Fibroblast of skin of abdomen (primary cell): ENCODE data around the gene CBLN3.

Experiments
- DNase-seq: peaks from one replicate; pipeline ENCODE4 v3.0.0-alpha.2; 2013

CBLN3 gene

DNA sequence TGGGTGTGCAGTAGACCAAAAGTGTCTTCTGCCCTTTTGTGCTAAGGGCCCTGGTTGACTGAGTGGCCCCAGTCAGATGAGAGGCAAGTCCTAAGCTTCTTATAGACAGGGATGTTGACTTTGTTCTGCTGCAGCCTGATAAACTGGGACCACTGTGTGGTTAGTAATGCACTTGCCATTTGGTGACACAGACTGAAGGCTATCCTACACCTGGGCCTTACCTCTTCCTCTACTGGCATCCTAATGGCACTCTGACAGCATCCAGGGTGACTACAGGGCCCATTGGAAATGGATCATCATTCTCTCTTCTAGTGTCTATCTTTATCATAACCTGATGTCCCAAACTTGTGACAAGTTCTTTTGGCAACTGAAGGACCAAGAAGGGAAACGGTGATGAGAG lies 9.8 kb upstream of the CBLN3 start:
- DNase-seq = no peak

DNA sequence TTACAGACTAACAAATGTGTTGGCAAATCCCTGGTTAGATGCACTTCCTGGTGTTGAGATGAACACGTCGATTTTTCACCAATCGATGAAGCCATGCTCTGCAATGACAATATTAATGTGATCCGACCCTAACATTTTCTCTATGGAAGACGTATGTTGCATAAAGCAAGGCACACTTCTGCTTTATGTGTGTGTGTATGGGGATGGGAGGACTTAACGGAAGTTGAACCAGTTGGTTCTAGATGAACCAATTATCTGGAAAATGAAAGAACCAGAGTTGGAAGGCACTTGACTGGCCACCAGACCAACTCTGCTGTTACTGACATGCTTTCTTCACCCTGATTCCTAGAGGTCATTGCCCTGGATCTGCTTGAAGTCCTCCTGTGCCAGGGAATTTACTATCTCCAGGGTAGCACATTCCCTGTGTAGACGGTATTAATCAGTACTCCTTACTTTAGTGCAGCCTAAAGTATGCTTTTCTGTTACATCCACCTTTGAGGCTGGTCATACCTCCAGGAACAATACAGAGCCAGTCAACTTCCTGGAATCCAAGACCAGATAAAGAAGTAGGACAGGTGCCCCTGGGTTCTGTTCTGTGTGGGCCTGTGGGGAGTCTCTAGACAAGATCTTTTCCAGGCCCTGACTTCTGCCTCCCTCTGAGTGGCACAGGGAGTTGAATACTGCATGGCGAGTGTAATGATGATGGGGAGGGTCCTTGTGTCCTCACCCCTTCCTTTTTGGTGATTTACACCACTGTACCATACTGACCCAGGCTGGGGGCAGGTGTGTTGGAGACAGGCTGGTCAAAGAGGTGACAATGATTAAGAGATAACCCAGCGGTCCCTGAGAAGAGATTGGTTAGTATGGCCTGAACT lies 9.0 kb upstream of the CBLN3 start:
- DNase-seq = no peak

DNA sequence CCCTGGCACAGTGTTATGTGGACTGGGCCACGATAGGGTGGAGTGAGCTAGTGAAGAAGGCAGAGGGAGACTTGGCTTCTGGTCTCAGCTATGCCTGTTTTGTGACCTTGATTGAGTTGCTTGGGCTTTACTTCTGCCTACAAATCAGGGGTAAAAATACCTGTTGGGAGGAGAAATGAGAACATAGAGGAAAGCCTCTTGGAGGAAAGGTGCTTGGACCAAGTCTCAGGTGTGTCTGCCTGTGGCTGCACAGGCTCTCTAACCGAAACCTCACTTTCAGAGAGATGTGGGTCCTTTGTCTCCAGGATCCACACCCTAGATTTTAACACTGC lies 8.2 kb upstream of the CBLN3 start:
- no peak for DNase-seq

DNA sequence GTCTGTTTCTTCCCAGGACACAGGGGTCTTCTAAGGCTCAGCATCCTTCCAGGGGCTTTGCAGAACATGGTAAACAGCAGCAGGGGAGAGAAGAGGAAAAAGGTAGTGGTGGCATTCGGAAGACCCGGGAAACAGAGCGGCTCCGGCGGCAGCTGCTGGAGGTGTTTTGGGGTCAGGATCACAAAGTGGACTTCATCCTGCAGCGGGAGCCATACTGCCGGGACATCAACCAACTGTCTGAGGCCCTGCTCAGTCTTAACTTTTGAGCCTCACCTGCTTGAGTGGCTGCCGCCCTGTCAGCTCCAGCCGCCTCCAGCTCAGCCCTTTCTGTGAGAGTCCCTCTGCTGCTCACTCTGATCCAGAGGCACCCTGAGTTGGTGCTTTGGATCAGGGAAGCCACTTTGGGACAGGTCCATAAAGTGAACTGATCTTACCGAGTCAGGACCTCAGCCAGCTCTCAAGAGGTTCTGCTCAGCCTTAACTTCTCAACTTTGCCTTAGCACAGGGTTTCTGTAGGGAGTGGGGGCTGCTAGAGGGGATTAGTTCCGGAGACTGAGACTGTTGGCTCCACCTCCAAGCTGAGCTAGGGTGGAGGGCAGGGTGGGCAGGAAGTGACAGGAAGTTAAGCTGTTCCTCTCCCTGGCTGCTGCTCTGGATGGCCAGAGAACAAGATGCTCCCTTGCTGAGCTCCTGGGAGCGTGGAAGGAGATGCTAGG lies 7.7 kb upstream of the CBLN3 start:
- no peak for DNase-seq

DNA sequence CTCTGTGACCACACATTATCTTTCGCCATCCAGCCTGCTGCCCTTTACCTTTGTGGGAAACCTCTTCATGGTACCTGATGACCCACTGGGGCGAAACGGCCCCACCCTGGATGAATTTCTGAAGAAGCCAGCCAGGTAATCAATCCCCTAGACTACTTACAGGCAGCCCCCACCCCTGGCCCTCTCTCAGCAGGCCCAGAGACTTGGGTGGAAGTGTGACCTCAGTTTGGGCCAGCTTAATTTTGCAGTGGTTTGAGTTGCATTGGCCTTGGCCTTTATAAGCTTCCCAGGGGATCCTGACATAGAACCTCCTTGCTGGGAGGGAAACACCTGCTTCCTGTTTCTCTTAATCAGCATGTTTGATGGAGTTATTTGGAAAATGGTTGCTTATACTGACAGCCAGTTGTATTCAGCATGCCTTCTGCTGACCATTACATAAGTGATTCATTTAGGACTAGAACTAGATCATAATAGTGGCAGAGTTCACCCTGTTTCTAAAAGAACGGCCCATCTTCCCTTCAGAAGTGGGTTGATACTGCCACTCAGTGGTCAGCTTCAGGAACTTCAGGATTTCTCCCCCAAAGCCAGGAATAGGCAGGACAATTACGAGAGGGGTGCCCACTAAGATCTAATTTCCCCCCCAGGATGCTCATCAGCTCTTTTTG lies 7.0 kb upstream of the CBLN3 start:
- peak; percentile 68 for DNase-seq

DNA sequence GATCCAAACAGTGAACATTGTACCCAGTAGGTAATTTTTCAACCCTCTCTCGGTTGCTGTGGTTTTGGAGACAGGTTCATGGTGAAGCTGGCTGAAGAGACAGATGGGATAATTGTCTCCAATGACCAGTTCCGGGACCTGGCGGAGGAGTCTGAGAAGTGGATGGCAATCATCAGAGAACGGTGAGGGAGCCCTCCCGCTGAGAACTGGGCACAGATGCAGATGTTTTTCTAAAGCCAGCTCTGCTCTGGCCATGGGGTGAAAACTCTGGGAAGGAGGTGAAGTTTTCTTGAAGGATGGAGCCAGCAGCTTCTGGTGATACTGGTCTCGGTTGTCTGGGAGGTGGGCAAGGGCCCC lies 6.5 kb upstream of the CBLN3 start:
- DNase-seq = no peak

DNA sequence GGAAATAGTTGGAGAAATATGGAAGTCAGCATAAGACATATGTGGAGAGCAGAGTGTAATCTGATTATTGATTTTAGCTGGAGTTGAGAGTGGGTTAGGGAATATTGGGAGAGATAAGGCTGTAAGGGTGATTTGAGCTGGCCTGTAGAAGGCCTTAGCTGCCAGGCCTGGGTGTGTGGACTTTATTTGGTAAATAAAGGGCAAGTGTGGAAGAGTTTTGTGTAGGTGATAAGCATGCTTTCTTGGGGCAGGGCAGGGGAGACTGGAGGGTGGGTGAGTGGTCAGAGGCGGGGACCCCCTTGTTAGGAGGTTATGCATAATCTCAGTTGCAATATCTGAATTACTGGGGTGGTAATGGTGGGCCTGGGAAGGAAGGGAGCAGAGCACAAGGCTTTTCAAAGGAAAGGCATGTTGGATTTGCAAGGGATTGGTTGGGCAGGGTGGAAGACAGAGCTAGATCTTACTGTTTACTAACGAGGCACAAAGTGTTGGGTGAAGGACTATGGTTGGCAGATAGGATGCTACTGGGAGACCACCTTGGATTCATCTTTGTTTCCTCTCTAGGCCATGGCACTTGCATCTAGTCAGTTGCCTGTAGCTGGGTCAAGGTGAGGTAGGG lies 5.8 kb upstream of the CBLN3 start:
- no peak for DNase-seq

DNA sequence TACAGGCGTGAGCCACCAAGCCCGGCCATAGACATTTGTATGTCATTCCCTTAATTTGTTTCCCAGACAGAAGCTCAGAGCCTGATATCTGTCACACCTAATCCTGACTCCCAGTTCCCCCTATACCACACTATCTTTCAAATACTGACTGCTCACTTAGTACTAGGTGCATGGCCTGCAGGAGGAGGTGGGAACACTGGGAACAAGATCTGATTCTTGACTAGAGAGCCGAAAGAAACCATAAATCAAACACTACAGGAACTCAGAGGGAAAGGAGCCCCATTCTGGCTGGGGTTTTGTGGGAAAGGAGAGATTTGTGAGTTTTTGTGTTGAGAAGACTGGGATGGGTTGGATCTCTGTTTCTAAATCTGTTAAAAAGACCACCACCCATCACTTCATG lies 5.2 kb upstream of the CBLN3 start:
- DNase-seq = no peak

DNA sequence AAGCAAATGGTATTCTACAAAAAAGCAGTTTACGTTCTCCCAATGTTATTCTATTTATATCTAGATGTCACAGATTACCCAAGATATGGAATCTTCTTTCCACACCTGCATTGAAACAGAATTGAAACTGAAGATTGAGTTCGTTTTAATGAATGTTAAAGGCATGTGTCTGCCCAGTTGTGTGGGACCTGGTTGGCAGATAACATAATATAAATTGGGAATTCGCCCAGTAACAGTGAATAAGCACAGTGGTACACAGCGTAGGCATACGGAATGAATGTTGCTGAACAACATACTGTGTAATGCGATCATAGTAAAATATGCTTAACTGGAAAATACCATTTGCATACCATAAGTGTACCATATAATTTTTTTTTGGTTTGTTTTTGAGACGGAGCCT lies 4.6 kb upstream of the CBLN3 start:
- no peak for DNase-seq

DNA sequence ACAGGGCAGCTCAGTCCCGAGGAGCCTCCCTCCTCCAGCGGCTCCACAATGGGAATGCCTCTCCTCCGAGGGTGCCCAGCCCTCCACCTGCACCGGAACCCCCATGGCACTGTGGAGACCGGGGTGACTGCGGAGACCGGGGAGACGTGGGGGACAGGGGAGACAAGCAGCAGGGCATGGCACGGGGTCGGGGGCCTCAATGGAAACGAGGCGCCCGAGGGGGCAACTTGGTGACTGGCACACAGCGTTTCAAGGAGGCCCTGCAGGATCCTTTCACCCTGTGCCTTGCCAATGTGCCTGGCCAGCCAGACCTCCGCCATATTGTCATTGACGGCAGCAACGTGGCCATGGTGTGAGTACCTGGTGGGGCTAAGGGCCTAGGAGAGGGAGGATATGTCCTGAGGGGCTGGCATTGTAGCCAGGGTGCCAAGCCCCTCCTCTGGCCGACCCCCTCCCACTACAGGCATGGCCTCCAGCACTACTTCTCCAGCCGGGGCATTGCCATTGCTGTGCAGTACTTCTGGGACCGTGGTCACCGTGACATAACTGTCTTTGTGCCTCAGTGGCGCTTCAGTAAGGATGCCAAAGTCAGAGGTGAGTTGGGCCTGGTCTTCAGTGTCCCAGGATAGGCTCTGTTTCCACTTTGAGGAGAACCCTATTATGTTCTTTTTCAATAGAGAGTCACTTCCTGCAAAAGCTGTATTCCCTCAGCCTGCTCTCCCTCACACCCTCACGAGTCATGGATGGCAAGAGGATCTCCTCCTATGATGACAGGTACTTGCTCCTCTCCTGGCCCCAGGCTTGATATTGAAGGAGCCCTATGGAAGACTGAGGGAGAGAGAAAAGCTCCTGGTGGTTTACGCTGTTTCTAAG lies 3.0 kb upstream of the CBLN3 start:
- DNase-seq = no peak

DNA sequence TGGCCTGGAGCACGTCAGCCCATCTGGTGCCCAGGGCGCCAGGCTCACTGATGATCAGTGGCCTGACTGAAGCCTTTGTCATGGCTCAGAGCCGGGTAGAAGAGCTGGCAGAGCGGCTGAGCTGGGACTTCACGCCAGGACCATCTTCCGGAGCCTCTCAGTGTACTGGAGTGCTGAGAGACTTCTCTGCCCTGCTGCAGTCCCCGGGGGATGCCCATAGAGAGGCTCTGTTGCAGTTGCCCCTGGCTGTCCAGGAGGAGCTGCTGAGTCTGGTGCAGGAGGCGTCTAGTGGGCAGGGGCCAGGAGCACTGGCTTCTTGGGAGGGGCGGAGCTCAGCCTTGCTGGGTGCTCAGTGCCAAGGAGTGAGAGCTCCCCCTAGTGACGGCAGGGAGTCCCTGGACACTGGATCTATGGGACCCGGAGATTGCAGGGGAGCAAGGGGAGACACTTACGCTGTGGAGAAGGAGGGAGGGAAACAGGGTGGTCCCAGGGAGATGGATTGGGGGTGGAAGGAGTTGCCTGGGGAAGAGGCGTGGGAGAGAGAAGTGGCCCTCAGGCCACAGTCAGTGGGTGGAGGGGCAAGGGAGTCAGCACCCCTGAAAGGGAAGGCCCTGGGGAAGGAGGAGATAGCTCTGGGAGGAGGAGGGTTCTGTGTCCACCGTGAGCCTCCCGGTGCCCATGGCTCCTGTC lies 2.2 kb upstream of the CBLN3 start:
- DNase-seq = peak; percentile 90

DNA sequence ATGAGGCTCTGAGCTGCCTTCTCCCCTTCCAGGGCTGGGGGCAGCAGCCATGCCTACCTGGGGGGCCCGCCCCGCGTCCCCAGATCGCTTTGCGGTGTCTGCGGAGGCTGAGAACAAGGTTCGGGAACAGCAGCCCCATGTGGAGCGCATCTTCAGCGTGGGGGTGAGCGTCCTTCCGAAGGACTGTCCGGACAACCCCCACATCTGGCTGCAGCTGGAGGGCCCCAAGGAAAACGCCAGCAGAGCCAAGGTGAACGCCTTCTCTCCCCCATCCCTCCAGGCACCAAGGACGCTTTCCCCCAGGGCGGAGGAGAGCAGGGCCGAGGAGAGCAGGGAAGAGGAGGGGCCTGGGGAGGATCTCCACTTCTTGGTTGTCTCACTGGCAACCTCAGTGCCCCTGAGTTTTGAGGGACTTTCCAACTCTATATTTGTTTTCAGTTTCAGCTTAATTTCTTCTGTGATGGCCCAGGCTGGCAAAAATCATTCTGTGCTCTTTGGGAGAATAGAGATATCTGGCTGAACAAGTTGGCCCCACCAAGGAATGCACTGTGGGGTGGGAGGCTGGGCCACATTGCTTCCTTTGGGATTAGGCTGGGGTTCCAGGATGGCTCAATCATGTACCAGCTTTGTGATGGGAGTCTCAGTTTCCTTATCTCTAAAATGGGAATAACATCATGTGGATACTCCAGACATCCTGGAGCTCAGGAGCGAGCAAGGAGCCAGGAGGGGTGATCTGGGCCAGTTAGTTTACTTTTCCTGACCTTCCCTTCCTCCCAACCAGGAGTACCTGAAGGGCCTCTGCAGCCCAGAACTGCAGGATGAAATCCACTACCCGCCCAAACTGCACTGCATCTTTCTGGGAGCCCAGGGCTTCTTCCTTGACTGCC lies 1.5 kb upstream of the CBLN3 start:
- peak; percentile 45 for DNase-seq

DNA sequence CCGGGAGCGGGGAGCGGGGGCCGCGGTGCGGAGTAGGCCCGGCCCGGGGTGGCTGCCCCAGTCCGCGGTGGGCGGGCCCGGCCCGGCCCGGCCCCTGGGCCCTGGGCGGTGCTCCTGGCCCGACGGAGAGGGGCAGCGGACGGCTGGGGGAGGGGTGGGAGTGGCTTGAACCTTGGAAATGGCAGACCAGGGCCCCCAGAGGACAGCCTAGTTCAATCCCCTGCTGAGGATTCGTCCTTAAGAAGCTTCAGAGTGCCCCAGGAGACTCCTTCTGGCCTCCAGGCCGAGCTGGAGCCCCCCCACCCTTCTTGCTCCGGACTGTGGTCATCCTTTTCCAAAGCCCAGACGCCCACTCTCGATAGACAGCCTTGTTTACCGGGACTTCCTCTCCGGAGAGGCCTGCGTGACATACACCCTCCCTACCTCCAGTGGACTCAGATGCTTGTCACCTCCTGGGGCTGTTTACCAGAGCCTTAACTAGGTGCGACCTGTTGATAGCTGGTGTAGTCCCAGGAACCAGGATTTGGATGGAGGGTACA lies 744 bp upstream of the CBLN3 start:
- peak; percentile 80 for DNase-seq

DNA sequence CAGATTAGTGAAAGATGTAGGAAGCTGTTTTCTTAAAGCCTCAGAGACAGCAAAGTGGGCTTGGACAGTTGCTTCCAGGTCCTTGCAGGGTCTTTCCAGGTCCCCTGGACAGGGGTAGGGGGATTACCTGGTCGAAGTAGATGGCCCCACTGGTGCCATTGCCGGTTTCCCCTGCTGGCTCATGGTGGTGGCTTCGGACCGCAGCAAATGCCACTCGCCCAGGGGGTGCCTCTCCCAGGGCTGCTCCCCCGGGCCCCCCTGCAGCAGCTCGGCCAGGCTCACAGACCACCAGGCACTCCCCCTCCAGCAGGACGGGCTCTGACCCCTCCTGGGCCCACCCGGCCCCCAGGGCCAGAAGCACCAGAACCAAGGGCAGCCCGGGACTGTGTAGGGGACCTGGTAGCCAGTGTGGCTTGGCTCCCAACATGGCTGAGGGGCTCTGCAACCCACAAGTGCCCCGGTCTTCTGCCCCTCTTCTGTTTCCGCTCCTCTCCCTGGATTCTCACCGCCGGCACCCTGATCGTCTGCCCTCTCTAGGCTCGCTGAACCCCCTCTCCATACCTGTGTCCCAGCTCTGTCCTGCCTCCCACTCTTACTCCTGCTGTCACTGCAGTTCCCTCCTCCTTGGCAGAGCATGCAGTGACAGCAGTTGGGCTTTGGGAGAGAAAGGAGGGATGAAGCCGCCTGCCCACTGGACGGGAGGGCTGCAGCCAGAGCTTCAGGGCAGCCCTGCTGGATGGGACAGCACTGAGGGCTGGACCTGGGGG lies 657 bp downstream of the CBLN3 start:
- DNase-seq = no peak

DNA sequence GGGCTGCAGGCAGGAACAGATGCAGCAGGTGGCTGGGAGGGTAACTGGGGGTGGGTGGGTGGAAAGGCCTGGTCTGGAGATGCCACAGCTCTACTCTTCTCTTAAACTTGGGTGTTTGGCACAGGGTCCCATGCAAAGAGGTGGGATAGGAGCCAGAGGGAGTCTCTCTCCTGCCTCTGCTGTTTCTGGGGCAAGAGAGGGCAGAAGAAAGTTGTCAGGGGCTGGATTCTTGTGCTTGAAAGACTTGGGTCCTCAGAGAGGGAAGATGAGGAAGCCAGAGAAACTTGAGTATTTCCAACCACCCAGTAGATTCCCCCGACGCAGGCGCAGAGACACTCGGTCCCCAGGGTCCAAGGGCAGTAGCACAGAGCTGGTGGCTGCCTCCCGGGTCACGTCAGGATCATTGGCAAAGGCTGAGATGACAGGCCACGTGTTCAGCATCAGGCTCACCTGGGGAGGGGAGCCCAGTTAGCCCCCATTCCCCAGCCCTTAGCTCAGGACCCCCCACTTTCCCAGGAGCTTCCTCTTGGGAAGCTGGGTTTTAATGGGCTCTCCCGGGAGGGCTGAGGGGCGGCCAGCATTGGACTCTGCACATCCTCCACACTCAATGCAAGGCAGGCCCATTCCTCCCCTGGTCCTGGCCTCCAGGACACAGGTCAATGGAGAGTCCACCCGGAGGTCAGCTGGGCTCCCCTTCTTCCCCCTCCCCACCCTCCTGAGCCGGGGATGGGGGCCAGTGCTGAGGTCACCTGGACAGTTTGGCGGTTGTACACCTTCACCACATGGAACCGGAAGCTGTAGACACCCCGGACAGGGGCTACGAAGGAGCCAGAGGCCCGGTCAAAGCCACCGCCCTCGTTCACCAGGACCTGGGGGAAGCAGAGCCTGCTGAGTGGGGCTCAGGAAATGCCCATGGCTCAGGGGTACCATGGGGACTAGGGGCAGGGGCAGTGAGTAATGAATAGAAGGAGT lies 1.6 kb downstream of the CBLN3 start:
- no peak for DNase-seq

DNA sequence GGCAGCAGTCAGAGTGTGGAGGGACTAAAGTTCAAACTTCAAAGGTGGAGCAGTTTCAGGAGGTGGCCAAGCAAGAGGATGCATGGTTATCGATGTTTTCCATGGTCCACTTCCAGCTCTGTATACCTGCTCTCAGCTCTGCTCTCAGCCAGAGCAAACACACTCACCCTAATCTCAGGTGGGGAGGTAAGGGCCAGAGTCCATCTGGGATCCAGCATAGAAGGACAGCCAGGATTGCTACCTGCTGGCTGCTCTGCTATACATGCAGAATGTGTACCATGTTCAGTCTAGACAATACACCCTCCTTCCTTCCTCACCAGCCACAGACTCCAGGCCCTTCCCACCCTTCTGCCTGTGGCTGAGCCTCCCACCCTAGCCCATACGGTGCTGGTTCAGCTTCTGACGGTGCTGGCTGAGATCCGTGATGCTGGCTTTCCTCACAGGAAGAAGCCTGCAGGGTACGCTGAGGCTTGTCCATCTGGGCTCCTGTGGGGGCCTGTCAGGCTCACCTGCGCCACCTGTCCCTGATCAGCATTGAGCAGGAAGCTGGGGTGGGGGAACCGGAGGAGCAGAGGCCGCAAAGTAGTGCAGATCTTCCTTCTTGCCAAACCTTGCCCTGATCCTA lies 2.4 kb downstream of the CBLN3 start:
- no peak for DNase-seq

DNA sequence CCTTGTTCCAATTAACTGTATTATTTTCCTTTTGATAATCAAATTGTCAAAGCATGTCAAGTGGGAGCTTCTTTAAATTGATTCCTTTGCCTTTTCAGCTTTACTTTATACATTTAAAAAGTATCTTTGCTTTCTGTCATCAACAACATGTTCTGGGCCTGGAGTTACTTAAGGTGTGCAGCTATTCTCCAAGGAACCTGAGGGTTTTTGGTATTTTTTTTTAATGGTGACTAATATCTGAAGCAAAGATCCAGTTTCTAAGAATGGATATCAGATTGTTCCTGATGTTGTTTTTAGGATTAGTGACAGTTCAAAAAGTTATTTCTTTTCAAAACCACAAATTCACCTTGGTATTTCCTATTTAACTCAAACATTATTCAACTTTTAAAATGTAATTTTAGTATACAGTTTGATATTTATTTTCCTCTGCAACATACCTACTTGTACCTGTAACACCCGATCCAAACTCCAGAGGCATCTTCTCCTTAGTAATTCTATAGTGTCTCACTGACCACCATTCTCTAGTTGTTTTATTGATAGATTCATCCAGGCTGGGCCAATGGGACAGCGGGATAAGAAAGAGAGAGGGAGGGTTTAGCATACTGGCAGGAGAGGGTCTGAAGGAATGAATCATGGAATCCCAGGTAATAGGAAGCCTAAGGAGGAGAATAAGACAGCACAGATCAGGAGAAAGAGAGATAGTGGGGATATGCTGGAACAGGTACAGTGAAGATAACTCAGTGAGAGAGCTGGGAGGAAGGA lies 3.1 kb downstream of the CBLN3 start:
- no peak for DNase-seq
